ENCODE measurements around the gene OR2S2. TPM values are rescaled to one million over a fixed set of nuclear protein-coding genes. Genes with fewer than 3 reads are reported as not detected.

OR2S2 gene
- total RNA-seq, 4 donors from 2014 or later: not detected

GRCh38 chr9:35928591-35929452 lies 29.1 kb downstream of the OR2S2 start:
- Histone ChIP-seq H3K4me3 (no peak overlapping the region), H3K9me3 (no peaks in the 10 kb centered on the region), H3K27ac (peak overlapping the region in 1 of 4 donors; percentile 25), H3K4me1 (peaks cover 6 to 11% (median 8%) of the 10 kb centered on the region in 3 donors), H3K27me3 (no peaks in the 10 kb centered on the region), H3K36me3 (no peaks in the 10 kb centered on the region)
- 81 to 82% methylated on average over 8 to 9 of the region's 9 CpGs for WGBS, 2 donors
- TF ChIP-seq CTCF (IDR thresholded peaks at IDR 0.05): no peak
- no peak for TF ChIP-seq POLR2A (IDR thresholded peaks at IDR 0.05)
- intact Hi-C loops (cut with DNase I): no loop called here
- DNase-seq: no peak

GRCh38 chr9:35923927-35924763 lies 33.8 kb downstream of the OR2S2 start:
- DNase-seq: no peak

GRCh38 chr9:35923598-35923926 lies 34.4 kb downstream of the OR2S2 start:
- Histone ChIP-seq H3K27ac (peak overlapping the region; percentile 57 to 72 (median 62)), H3K27me3 (no peaks in the 10 kb centered on the region), H3K4me3 (no peak overlapping the region), H3K4me1 (peaks cover 10 to 29% (median 14%) of the 10 kb centered on the region in 3 donors), H3K36me3 (no peaks in the 10 kb centered on the region), H3K9me3 (no peaks in the 10 kb centered on the region)
- no peak for TF ChIP-seq CTCF (IDR thresholded peaks at IDR 0.05)
- no peak for TF ChIP-seq POLR2A (IDR thresholded peaks at IDR 0.05)
- WGBS, 2 donors: 93% methylated on average over 1 of the region's 1 CpG; no CpG with 5 or more reads in 1 of the 2 donors
- intact Hi-C loops (cut with DNase I): no loop called here
- DNase-seq: no peak

More at GRCh38 chr9:35923927-35924763, 33.8 kb downstream of the OR2S2 start:
- H3K4me1 ChIP-seq: peaks cover 10 to 25% (median 10%) of the 10 kb centered on the region in 3 donors
- intact Hi-C loops (cut with DNase I): no loop called here
- peak overlapping the region; percentile 57 to 72 (median 62) for H3K27ac ChIP-seq
- no peaks in the 10 kb centered on the region for H3K9me3 ChIP-seq
- 31 to 47% methylated on average over 9 of the region's 9 CpGs for WGBS, 2 donors
- H3K36me3 ChIP-seq: no peaks in the 10 kb centered on the region
- TF ChIP-seq POLR2A (IDR thresholded peaks at IDR 0.05): no peak
- TF ChIP-seq CTCF (IDR thresholded peaks at IDR 0.05): no peak
- H3K4me3 ChIP-seq: peak overlapping the region in 1 of 4 donors; percentile 9
- H3K27me3 ChIP-seq: no peaks in the 10 kb centered on the region

GRCh38 chr9:35920051-35920620 lies 37.8 kb downstream of the OR2S2 start:
- H3K4me1 ChIP-seq: peaks cover 10 to 48% (median 14%) of the 10 kb centered on the region in 3 donors
- no peak for DNase-seq
- H3K4me3 ChIP-seq: no peak overlapping the region
- intact Hi-C loops (cut with DNase I): no loop called here
- H3K9me3 ChIP-seq: no peaks in the 10 kb centered on the region
- no peaks in the 10 kb centered on the region for H3K36me3 ChIP-seq
- H3K27ac ChIP-seq: peak overlapping the region in 3 of 4 donors; percentile 14 to 56 (median 54)
- TF ChIP-seq CTCF (IDR thresholded peaks at IDR 0.05): no peak
- no peak for TF ChIP-seq POLR2A (IDR thresholded peaks at IDR 0.05)
- 79 to 87% methylated on average over 3 to 4 of the region's 4 CpGs for whole genome bisulfite sequencing, 2 donors
- H3K27me3 ChIP-seq: no peaks in the 10 kb centered on the region
